Osteocyte (in vitro differentiated cells): ENCODE measurements around the gene C2CD2L. TPM values are rescaled to one million over a fixed set of nuclear protein-coding genes. Genes with fewer than 3 reads are reported as not detected.
A peak's percentile ranks its signal among the peaks of the same experiment; 100 is the strongest.

Experiments used
- DNase-seq: peaks from one replicate; pipeline ENCODE4 v3.0.0; 2021; ENCODE audit warnings: mixed read lengths; ENCODE audit not compliant: unreplicated experiment; ENCODE audit errors: extremely low spot score
- H3K27ac Mint-ChIP-seq: one replicate; pipeline ENCODE4 v1.8.0; 2021; ENCODE audit warnings: mild to moderate bottlenecking, mixed read lengths; ENCODE audit not compliant: unreplicated experiment
- H3K27me3 Mint-ChIP-seq: one replicate; pipeline ENCODE4 v1.8.0; 2021; ENCODE audit warnings: mixed read lengths; ENCODE audit not compliant: unreplicated experiment
- H3K36me3 Mint-ChIP-seq: one replicate; pipeline ENCODE4 v1.8.0; 2021; ENCODE audit warnings: mixed read lengths; ENCODE audit not compliant: unreplicated experiment
- H3K4me1 Mint-ChIP-seq: one replicate; pipeline ENCODE4 v1.8.0; 2021; ENCODE audit warnings: mixed read lengths; ENCODE audit not compliant: unreplicated experiment
- H3K4me3 Mint-ChIP-seq: one replicate; pipeline ENCODE4 v1.8.0; 2021; ENCODE audit warnings: mild to moderate bottlenecking, moderate library complexity, mixed read lengths; ENCODE audit not compliant: unreplicated experiment
- H3K9me3 Mint-ChIP-seq: one replicate; pipeline ENCODE4 v1.8.0; 2021; ENCODE audit warnings: mixed read lengths; ENCODE audit not compliant: unreplicated experiment
- CTCF ChIP-seq: fragments of 200-600 bp; sonication (generic); IDR thresholded peaks from 2 replicates; pipeline ENCODE4 v1.5.0; 2021; ENCODE audit warnings: antibody characterized with exemption, mild to moderate bottlenecking, moderate library complexity
- total RNA-seq: library from RNA; stranded (reverse); gene quantifications from 2 replicates; pipeline ENCODE4 v1.2.1, GENCODE V29; 2021

The C2CD2L gene
- total RNA-seq, 1 donor from 2014 or later, result 11.7 TPM

DNA sequence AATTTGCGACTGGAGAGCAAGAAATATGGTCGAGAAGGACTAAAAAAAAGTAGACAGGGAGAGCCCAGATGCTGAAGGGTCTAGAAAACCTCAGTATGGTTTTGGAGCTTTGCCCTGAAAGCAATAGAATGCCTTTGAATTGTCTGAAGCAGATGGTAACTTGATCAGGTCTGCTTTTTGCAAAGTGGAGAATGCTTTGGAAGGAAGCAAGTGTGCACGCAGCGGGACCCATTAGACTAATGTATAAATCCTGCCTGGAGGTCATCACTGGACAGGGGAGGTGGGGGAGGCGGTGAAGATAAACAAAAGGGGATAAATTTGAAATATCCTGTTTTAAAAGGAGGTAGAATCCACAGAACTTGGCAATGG, 13.5 kb downstream of the C2CD2L start:
- Mint-ChIP-seq H3K27me3 (no peaks in the 10 kb centered on the region), H3K27ac (peak overlapping the region; percentile 97), H3K36me3 (peaks cover 15% of the 10 kb centered on the region), H3K4me1 (peaks cover 25% of the 10 kb centered on the region), H3K9me3 (no peaks in the 10 kb centered on the region), H3K4me3 (peak overlapping the region; percentile 82)
- TF ChIP-seq CTCF, result no peak
- no peak for DNase-seq

- Mint-ChIP-seq H3K36me3 (peaks cover 11% of the 10 kb centered on the region), H3K4me1 (peaks cover 25% of the 10 kb centered on the region)
- no peak for TF ChIP-seq CTCF
These were observed 14.1 kb downstream of the C2CD2L start, which contains the start of gene HINFP for GRCh38 chr11:119121008-119121810. HINFP (plus strand) TSS chr11:119121580; CDS start chr11:119126945, 5,365 bp downstream.

DNA sequence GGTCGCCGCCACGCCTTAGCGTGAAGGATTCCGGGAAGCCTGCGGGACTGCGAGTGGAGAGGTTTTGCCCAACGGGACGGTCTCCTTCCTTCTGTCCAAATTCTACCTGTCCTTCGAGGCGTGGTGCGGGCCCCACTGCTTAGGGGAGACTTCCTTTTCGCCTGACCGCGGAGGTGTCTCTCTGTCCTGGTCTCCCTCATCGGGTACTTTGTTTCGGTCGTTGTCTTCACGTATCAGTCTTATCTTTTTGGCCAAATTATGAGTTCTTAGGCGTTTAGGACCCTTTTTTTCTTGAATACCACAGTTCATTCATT, 14.6 kb downstream of the C2CD2L start:
- peak overlapping the region; percentile 82 for H3K4me3 Mint-ChIP-seq
- no peaks in the 10 kb centered on the region for H3K27me3 Mint-ChIP-seq
- H3K27ac Mint-ChIP-seq, result peak overlapping the region; percentile 97
- no peaks in the 10 kb centered on the region for H3K9me3 Mint-ChIP-seq
- peaks cover 11% of the 10 kb centered on the region for H3K36me3 Mint-ChIP-seq
- H3K4me1 Mint-ChIP-seq, result peaks cover 25% of the 10 kb centered on the region
- DNase-seq, result no peak
- no peak for TF ChIP-seq CTCF

More at GRCh38 chr11:119121008-119121810, 14.1 kb downstream of the C2CD2L start, which contains the start of gene HINFP:
- H3K9me3 Mint-ChIP-seq, result no peaks in the 10 kb centered on the region
- H3K27me3 Mint-ChIP-seq, result no peaks in the 10 kb centered on the region
- peak within 1 kb of the TSS; percentile 97 for H3K27ac Mint-ChIP-seq
- DNase-seq, result peak; percentile 100
- H3K4me3 Mint-ChIP-seq, result peak within 1 kb of the TSS; percentile 82

DNA sequence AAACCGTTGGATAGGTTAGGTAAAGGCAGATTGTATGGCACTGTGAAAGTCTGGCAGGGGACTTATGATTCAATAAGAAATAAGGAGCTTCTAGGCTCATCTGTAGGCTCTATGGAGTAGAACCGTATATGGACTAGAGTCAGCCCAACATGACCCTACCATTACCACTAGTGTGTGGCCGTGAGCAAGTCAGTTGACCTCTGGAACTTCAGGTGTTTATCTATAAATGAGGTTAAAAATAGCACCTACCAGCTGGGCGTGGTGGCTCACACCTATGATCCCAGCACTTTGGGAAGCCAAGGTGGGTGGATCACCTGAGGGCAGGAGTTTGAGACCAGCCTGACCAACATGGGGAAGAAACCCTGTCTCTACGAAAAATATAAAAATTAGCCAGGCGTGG, 18.7 kb downstream of the C2CD2L start:
- peaks cover 15% of the 10 kb centered on the region for H3K4me1 Mint-ChIP-seq
- no peak for DNase-seq

More for the DNA sequence above, 18.7 kb downstream of the C2CD2L start:
- Mint-ChIP-seq H3K9me3 (no peaks in the 10 kb centered on the region), H3K27ac (no peak overlapping the region), H3K27me3 (no peaks in the 10 kb centered on the region), H3K4me3 (no peak overlapping the region), H3K36me3 (peaks cover 21% of the 10 kb centered on the region)
- TF ChIP-seq CTCF, result no peak
